Effector CD8-positive, alpha-beta T cell (primary cell): ENCODE measurements around the gene PFKFB1.
"Not testable (repeated sequence)": the region's sequence is repeated elsewhere in the genome, so short reads cannot be mapped to it uniquely, and the experiment has no call there.

Experiments
- DNase-seq: peaks from one replicate; lab custom pipeline; 2025; lab: John Stamatoyannopoulos, UW

PFKFB1 gene

DNA sequence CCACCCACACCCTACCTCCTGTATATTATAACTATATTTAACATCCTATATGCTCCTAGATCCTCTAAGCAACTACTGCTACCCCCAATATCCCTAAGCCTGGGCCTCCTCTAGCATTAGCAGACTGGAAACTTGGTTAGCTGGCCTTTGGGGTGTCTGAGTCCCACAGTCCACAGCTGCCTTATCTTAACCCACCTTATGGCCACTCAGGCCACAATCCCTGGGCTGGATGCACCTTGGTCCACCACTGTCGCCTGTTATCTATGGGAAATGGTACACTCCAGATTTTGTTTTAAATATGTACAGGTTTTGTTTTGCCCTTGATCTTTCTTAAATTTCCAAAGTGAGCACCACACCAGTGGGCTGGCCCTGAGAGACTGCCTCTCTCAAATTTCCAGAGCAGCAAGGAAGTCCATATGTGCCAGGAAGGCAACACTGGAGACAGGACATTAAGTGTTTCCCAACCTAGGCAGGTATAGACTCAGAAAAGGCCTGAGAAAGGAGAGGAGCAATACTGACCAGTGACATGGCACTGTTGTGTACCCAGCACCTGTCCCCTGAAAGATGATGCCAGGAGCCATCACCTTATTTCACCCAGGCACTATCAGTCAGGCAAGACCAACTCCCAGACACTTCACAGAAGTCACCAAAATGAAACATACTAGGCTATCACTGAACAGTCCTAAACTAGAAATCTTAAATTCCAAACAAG, 921 bp downstream of the PFKFB1 start:
- no peak for DNase-seq

DNA sequence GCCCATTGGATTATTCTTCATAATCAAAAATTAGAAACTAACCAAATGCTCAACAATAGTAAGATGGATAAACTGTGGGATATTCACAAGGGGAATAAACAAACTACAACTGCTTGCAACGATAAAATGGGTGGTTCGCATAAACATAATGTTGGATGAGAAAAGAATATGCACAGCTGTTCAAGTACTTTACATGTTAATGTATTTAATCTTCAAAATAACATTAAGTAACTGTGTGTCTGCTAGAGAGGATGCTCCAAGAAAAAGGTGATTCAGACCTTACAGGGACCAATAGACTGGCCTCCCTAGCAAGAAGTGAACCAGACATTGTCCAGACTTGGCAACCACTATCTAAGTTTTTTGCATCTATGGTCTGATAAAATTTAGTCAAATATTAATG, 2.3 kb downstream of the PFKFB1 start:
- DNase-seq: no peak

DNA sequence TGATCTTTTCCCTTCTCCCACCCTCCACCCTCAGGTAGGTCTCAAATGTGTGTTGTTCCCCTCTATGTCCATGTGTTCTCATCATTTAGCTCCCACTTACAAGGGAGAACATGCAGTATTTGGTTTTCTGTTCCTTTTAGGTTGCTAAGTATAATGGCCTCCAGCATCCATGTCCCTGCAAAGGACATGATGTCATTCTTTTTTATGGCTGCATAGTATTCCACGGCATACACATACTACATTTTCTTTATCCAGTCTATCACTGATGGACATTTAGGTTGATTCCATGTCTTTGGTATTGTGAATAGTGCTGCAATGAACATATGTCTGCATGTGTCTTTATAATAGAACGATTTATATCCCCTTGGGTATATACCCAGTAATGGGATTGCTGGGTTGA, 10.7 kb downstream of the PFKFB1 start:
- not testable (repeated sequence) for DNase-seq

DNA sequence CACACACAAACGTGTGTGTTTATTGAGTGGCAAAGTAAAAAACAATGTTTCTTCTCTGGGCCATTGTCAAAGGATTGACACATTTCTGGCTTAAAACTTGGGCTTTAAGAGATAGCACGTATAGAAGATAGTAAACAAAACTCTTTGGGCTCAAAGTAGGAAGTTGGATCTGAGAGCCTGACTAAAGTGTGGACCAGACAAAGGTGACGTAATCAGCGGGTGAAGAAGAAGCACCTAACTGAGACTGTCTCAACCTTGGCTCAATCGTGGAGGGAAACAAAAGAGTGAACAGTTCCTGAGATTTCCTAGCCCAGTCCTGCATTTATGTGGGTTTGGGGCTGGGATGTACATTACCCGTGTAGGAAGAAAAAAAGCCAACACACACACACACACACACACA, 13.7 kb downstream of the PFKFB1 start:
- DNase-seq: no peak

DNA sequence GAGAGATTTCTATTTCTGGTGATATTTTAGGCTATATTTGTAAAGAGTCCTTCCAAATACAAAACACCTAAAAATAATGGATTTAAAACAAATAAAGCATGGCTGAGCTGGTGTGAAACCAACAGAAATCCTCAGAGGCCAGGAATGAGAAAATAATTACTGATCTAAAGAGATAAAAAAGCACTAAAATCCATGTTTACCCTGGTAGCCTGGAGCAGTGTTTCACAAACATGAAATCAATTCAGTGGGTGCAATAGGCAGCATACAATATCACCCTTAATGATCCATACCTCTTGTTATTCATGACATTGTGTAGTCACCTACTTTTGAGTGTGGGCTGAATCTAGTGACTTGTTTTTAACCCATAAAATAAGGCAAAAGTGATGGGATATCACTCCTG, 14.6 kb downstream of the PFKFB1 start:
- no peak for DNase-seq

DNA sequence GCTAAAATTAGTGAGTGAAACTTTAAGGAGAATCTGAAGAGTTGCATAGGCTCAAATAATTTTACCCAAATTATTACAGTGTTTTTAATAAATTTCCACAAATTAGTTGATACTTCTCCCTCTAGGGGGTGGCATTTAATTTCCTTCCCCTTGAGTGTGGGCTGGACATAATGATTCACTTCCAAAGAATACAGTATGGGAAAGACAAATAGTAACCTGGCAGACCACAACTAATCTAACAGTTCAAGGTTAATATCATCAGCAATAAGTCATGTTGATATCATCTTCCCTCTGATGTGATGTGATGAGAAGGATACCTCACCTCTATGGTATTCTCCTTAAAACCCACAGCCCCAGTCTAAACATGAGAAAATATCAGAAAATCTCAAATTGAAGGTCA, 15.5 kb downstream of the PFKFB1 start:
- DNase-seq: no peak

DNA sequence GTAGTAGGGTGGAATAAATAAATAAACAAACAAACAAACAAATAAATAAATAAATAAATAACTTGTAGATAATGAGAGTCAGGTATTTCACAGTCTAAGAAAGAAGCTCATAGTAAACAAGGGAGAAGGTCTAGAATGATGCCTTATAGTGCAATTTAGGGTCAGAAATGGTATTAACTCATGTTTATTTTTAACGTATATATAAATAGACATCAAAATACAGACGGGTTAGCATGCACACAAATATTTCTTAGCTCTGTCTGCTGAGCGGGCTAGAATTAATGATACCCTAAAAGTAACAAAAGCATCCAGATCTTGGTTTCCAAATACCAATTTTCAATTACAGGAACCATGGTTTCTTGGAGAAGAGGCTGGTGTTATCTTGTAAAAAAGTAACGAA, 16.6 kb downstream of the PFKFB1 start:
- no peak for DNase-seq

DNA sequence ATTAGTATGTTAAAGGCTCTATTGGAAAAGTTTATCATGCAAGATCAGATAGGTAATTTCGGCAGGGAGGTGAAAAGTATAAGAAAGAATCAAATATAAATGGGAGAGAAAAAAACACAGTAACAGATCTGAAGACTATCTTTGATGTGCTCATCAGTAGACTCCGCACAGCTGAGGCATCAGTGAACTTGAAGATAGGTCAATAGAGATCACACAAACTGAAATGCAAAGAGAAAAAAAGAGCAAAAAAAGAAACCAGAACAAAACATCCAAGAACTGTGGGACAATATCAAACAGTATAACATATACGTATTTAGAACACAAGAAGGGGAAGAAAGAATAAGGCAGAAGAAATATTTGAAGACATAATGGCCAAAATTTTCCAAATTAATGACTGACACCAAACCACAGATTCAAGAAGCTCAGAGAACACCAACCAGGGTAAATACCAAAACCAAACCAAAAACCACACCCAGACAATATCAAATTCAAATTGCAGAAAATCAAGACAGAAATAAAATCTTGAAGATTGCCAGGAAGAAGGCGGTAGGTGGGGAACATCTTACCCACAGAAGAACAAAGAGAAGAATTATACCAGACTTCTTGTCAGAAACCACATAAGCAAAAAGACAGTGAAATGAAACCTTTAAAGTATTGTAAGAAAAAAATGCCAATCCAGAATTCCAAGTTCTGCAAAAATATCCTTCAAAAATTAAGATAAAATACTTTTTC, 29.1 kb downstream of the PFKFB1 start:
- DNase-seq: no peak

DNA sequence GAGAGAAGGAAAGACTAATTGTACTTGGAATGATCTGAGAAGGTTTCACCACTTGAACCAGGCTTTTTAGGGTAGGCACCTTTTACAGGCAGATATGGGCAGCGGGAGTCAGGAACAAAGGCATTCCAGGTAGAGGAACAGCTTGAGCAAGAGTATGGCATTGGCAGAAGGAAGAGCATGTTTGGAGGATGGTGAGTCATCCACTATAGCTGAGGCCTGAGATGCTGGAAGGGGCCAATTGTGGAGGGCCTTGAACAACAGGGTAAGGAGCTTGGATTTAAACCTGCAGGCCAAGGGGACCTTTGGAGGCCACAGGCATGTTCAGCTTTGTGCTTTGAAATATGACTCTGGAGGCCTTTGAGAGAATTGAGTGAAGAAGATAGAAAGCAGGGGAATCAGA, 32.2 kb downstream of the PFKFB1 start:
- DNase-seq: no peak

DNA sequence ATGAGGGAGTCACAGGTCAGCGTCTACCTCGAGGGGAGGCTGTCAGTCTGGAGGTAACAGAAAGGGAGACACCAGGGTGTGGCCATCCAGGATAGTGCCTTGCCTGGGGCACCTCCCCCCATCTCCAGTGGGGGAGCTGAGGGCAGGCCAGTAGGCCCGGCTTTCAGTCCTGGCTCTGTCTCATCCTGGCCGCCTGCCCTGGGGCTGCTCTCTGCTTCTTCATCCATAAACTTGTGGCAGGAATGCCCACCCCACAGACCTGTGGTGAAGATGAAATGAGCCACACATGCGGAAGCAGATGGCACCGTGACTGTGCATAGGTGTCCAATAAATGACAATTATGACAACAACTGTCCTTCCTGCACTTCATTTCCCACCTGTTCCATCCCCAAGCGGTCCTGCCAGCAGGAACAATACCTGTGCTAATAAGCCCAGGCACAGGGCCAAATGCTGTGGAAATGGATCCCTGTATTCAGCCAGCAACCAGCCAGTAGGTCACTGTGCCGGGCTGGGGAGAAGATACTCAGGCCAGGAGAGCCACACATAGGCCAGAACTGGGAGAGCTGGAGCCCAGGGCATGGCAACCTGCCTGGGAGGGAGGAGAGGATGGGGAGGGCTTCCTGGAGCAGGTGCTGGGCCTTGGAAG, 43.1 kb downstream of the PFKFB1 start:
- DNase-seq: no peak

DNA sequence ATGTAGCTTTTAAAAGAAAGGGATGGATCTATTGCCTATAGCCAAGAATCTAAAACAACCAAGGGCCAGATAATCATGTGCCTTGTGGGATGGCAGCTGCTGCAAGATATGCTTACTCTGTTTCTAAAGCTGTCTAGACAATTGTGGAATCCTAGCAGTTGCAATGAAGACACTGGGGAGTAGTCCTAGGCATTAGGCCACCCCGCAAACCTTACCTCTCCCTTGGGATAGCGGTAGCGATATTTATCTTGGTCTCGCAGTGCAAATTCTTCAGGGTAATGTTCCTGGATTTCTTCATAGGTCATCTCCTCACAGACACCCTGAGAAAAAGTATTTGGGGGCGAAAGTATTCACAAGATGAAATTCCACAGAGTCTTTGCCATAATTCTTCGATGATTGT, 48.8 kb downstream of the PFKFB1 start:
- no peak for DNase-seq

DNA sequence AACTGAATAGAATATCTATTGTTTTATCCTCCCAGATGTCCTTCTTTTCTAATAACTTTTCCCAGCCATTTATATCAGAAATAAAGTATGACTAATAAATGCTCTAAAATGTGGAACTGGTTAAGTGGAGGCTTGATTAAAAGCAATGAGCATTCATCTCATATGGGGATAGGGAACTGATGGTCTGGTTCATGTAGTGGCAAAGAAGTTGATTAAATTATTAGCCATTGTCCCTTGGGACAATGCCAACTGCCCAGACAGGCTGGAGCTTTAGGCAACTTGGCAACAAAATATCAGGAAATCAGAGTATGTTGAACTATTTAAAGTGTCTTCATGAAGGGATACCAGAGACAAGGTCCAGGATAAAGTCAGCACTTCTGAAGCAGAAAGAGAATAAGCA, 49.2 kb downstream of the PFKFB1 start:
- DNase-seq: no peak

DNA sequence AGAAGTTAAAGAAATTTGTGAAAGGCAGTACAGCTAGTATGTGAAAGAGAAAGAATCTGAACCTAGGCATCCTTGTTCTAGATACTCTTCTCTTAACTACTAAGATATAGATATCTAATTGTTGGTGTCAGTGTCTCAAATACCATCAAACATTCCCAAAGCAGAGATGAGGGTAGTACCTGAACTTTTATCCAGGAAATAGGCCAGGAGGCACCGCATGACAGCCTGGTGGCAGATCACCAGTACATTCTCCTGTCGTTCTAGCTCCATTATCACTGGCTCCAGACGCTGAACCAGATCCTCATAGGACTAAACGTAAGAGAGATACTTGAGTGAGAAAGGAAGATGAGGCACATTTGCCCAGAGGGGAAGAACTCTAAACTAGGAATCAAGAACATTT, 56.6 kb downstream of the PFKFB1 start:
- DNase-seq: no peak

DNA sequence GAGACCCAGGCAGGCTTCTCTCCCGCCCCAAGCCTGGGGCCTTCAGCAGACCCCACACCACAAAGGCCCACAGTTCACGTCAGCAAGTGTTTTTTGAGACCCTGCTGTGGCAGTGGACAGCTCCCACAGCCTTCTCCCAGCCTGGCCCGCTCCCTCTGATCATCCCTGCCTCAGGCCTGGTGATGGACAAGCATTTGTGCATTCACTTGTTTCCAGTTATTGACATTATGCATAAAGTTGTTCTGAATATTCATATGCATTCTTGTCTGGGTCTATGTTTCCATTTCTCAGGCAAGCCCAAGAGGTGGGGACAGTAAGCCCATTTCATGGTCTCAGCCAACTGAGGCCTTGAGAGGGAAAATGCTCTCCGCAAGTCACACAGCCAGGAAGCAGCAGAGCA, 58.7 kb downstream of the PFKFB1 start:
- DNase-seq: no peak

DNA sequence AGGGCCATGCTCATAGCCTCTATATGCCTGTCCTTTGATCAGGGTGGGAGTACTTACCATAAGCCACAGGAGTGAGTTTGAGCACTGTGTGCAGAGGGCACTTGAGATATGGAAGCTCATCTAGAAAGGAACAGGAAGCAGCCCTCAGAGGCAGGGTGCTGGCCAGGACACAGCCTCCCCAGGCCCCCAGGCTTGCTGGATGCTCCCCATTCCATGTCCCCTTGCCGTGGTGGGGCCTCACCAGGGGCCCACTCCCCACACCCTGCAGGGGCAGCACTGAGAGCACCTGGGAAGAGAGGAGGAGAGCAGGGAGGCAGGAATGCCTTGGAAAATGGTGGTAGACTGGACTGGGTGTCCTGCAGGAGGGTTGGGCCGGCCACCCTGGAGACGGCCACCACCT, 59.1 kb downstream of the PFKFB1 start:
- no peak for DNase-seq

DNA sequence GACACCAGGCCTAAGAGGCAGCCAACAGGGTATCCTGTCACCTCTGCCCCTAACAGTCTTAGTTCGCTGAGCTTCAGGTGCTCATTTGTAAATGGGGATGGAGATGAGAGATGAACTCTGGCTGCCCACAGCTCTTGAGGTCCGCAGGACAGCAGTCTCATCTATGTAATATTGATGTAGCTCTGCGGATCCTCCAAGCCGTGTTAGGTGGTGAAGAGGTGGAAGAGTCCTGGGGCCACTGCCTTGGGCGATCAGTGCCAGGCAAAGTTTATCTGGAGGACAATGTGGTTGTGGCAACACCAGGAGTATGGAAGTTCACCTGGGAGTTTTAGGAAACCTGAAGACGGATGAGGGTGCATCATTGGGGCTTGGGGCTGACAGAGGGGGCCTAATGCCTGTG, 59.9 kb downstream of the PFKFB1 start:
- DNase-seq: no peak

DNA sequence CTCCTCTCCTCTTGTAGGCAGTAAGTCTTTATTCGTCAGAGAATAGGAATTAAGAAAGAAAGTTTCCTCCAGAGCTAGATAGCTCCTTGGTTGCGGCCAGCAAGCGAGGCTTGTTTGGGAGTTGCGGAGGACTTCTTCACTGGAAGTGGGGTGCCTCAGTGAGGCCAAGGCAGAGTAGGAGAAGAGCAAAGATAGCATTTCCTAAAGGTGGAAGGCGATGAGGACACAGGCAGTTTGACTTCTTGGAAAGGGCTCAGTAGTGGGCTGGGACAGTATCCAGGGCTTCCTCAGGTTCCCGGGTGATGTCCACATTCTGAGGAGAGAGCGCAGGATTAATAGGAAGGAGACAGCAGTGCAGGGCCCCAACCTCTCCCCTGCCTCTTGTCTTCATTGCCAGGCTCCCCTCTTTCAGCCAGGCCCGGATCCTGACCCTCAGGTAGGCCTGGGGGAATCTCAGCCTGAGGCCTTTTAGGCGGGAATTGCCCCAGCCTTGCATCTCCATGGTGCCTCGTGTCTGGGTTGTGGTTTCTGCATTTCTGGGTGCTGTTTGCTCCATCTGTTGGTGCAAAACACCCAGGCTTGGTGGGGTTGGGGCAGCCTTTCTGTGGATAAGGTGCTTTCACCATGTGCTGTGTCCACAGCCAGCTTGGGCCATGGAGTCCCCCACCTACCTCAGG, 60.7 kb downstream of the PFKFB1 start:
- no peak for DNase-seq

DNA sequence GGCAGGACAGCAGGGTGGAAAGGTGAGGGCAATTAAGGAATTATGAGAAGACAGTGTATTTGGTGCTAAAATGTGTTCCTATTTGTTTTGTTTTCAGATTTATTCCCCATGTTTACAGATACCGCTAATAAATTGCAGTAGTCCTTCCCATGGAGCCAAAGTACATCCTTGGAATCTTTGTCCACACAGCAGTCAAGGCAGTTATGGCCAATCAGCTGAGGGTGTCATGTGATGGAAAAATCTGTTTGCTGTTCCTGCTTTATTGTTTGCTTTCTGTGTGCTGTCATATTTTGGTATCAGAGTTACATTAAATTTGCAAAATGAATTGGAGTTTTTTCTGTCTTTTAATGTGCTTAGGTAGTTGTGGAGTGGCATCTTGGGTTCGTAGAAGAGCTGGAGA, 62.9 kb downstream of the PFKFB1 start:
- no peak for DNase-seq

DNA sequence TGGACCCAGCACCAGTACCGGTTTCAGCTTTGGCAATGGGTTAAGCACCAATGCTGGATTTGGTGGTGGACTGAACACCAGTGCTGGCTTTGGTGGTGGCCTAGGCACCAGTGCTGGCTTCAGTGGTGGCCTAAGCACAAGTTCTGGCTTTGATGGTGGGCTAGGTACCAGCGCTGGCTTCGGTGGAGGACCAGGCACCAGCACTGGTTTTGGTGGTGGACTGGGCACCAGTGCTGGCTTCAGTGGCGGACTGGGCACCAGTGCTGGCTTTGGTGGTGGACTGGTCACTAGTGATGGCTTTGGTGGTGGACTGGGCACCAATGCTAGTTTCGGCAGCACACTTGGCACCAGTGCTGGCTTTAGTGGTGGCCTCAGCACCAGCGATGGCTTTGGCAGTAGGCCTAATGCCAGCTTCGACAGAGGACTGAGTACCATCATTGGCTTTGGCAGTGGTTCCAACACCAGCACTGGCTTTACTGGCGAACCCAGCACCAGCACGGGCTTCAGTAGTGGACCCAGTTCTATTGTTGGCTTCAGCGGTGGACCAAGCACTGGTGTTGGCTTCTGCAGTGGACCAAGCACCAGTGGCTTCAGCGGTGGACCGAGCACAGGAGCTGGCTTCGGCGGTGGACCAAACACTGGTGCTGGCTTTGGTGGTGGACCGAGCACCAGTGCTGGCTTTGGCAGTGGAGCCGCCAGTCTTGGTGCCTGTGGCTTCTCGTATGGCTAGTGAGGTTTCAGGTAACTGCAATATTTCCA, 63.5 kb downstream of the PFKFB1 start:
- no peak for DNase-seq

DNA sequence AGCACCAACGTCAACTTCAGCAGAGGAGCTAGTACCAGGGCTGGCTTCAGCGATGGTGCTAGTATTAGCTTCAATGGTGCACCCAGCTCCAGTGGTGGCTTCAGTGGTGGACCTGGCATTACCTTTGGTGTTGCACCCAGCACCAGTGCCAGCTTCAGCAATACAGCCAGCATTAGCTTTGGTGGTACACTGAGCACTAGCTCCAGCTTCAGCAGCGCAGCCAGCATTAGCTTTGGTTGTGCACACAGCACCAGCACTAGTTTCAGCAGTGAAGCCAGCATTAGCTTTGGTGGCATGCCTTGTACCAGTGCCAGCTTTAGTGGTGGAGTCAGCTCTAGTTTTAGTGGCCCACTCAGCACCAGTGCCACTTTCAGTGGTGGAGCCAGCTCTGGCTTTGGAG, 65.1 kb downstream of the PFKFB1 start:
- DNase-seq: no peak

DNA sequence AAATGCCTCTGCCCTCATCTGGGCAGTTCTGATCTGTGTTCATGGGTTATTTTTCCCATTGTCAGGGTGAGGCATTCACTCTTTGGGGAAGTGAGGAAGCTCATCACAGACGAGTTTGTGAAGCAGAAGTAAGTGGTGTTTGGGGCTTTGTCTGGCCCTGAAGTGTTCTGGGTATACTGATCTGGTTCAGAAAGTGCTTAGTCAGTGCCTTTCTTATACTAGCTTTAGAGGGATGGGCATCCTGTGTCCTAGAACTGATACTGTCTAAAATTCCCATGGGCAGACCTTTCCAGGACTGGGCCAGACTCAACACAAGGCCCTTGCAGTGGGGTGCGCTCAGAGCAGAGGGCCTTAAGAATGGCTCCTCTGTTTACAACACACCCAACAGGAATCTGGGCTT, 67.0 kb downstream of the PFKFB1 start:
- no peak for DNase-seq

DNA sequence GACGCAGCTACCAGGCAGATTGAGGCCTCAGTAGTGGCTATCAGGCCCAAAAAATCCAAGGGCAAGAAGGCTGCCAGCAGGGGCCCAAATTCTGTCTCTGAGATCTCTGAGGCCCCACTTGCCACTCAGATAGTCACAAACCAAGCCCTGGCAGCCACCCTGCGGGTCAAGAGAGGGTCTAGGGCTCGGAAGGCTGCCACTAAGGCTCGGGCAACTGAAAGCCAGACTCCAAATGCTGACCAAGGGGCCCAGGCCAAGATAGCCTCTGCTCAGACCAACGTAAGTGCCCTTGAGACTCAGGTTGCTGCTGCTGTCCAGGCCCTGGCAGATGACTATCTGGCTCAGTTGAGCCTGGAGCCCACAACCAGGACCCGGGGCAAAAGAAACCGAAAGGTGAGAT, 70.6 kb downstream of the PFKFB1 start:
- no peak for DNase-seq
